ENCODE data around the gene INPPL1.
A peak's percentile ranks its signal among the peaks of the same experiment; 100 is the strongest.

INPPL1 gene

DNA sequence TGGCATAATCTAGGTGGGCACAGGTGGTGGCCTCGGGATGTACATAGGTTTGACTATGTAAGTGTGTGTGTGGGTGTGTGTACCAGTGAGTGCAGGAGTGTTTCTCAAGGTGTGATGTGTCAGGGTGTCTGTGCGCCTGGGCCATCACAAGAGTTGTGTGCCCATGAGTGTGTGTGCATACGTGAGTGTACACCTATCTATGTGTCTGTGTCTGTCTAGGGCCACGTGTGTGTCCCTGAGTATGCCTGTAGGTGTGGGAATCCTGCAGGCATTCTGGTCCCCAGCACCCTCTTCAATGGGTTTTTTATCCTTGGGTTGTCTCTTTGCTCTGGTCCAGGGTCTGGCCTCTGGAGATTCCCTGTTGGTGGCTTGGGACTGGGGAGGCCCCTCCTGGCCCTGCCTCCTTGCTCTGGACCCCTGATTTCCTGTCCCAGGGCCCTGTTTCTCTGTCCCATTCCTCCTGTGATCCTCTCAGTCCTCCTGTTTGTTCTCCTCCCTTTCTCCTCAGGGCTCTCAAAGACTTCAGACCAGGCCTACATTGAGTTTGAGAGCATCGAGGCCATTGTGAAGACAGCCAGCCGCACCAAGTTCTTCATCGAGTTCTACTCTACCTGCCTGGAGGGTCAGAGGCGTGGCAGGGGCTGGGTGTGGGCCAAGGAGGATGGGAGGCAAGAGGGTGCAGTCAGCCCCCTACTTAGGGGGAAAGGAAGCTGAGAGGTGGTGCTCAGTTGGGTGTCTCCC lies 9.4 kb downstream of the INPPL1 start:
- DNase-seq: no peak

GRCh38 chr11:72234514-72234830 lies 9.9 kb downstream of the INPPL1 start:
- DNase-seq: no peak

DNA sequence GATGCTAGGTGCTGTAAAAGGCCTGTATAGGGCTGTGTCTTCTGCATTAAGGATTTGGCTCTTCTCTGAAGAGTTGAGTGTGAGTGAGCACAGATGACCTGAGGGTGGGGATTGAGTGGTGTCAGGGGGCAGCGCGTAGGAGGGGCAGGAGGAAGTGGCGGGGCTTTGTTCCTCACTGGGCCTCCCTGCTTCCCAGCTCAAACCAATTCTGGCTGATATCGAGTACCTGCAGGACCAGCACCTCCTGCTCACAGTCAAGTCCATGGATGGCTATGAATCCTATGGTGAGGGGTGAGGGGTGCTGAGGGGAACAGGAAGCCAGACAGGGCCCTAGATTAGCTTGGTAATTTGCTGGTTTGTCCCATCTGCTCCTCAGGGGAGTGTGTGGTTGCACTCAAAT lies 10.4 kb downstream of the INPPL1 start:
- DNase-seq: no peak

DNA sequence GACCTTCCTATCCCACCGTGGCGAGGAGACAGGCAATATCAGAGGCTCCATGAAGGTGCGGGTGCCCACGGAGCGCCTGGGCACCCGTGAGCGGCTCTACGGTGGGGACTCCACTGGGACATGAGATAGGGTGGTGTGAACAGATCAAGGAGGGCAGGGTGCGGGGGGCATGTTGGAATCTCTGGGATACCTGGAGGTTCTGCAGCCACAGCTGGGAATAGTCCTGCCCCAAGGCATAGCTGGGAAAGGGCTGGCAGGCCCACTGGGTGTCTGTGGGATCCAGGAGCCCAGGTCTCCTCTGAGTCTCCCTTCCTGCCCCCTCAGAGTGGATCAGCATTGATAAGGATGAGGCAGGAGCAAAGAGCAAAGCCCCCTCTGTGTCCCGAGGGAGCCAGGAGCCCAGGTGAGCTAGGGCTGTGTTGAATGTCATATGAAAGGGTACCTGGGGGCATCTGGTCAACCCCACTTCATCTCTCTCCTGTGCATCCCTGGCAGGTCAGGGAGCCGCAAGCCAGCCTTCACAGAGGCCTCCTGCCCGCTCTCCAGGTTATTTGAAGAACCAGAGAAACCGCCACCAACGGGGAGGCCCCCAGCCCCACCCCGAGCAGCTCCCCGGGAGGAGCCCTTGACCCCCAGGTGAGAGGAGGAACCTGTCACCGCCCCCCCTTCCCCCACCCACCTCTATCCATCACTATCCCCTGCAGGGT lies 10.9 kb downstream of the INPPL1 start:
- DNase-seq: no peak

DNA sequence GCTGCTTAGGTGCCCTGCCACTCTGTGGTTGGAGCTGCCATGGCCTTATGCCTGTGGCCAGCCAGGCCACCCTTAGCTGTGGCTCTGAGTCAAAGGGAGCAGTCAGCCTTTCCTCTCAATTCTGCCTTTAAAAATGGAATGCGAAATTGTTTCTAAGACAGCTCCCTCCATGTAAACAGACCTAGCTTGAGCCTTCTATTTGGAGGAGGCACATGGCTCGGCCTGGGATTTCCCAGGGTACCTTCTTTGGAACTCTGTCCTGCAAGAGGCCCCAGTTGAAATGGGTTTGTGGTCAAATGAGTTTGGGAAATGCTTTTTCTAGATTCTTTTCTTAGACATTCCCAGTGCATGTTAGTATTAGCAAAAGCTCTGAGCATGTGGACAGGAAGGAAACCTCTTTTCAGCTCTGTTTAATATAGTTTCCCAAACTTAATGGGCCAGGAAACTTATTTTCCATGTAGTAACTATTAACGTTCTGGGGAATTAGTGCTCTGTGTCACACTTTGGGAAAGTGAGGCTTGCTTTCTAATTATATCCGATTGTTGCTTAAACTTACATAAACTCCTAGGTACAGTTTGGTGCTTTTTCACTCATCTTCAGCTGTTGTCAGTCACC lies 11.6 kb downstream of the INPPL1 start:
- DNase-seq: no peak

- no peak for DNase-seq
Observed at GRCh38 chr11:72236774-72237111, 12.2 kb downstream of the INPPL1 start.

DNA sequence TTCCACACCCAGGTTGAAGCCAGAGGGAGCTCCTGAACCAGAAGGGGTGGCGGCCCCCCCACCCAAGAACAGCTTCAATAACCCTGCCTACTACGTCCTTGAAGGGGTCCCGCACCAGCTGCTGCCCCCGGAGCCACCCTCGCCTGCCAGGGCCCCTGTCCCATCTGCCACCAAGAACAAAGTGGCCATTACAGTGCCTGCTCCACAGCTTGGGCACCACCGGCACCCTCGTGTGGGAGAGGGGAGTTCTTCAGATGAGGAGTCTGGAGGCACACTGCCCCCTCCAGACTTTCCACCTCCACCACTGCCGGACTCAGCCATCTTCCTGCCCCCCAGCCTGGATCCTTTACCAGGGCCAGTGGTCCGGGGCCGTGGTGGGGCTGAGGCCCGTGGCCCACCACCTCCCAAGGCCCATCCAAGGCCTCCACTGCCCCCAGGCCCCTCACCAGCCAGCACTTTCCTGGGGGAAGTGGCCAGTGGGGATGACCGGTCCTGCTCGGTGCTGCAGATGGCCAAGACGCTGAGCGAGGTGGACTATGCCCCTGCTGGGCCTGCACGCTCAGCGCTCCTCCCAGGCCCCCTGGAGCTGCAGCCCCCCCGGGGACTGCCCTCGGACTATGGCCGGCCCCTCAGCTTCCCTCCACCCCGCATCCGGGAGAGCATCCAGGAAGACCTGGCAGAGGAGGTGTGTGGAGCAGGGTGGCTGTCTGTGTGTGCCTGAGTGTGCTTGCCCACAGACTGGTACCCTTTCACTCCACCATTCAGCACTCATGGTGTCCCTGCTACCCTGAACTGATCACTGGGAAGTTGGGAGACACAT lies 12.8 kb downstream of the INPPL1 start:
- DNase-seq: no peak

GRCh38 chr11:72238040-72238450 lies 13.5 kb downstream of the INPPL1 start:
- peak; percentile 39 for DNase-seq

- no peak for DNase-seq
Observed at GRCh38 chr11:72238492-72239312, 14.1 kb downstream of the INPPL1 start.

GRCh38 chr11:72239313-72239848 lies 14.8 kb downstream of the INPPL1 start:
- DNase-seq: peak; percentile 49

GRCh38 chr11:72239849-72240460 lies 15.4 kb downstream of the INPPL1 start:
- DNase-seq: no peak

GRCh38 chr11:72240461-72241290 lies 16.1 kb downstream of the INPPL1 start:
- DNase-seq: no peak

- no peak for DNase-seq
Observed at GRCh38 chr11:72241291-72241781, 16.8 kb downstream of the INPPL1 start.

GRCh38 chr11:72242141-72242540 lies 17.6 kb downstream of the INPPL1 start:
- DNase-seq: no peak

GRCh38 chr11:72243173-72244059 lies 18.8 kb downstream of the INPPL1 start:
- DNase-seq: no peak

DNA sequence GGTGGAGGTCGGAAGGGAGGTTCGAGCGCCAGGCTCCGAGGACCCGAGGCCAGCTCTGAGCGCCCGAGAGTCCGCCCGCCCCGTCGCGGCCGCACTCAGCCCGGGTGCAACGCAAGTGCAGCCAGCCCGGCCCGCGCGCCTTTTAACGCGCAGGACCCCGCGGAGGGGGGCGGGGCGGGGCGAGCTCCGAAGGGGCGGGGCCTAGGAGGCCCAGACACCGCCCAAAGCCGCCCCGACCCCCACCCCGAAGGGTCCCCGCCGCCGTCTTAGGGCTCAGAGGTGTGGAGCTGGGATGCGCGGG lies 19.4 kb downstream of the INPPL1 start, which contains the start of gene PHOX2A:
PHOX2A (minus strand) TSS at position 117 of the 301 bp plus-strand sequence. CDS start 172 bp downstream, outside the sequence.
- peak; percentile 34 for DNase-seq

GRCh38 chr11:72244361-72245262 lies 20.0 kb downstream of the INPPL1 start:
- peak; percentile 37 for DNase-seq

- DNase-seq: no peak
Observed at GRCh38 chr11:72245263-72245816, 20.8 kb downstream of the INPPL1 start.
